MCF 10A (cell line): ENCODE measurements around the gene FAM222A. TPM values are rescaled to one million over a fixed set of nuclear protein-coding genes. Genes with fewer than 3 reads are reported as not detected.

Source experiments
- BruUV-seq: library from RNA; stranded (reverse); fragments of 400-500 nt; replicated peaks from 2 replicates; lab custom pipeline; 2021; lab: Mats Ljungman, UMichigan
- CTCF ChIA-PET: fragments of 300-600 bp; sonication (Branson Sonifier 250); formaldehyde crosslinking; extraction: SDS; loops from one replicate; lab custom pipeline; 2021; ENCODE audit warnings: antibody characterized with exemption, inconsistent platforms; lab: Yijun Ruan, JAX
- POLR2A ChIA-PET: fragments of 300-600, 350-650 bp; sonication (Branson Sonifier 250); formaldehyde crosslinking; extraction: SDS; loops from one replicate; lab custom pipeline; 2020; ENCODE audit warnings: antibody characterized with exemption, inconsistent platforms; lab: Yijun Ruan, JAX
- DNase-seq: peaks from one replicate; pipeline ENCODE4 v3.0.0-alpha.2; 2018; ENCODE audit not compliant: unreplicated experiment
- H3K27ac Mint-ChIP-seq: one replicate; pipeline ENCODE4 v1.8.0; 2022; ENCODE audit warnings: mild to moderate bottlenecking, low read depth, mixed read lengths; ENCODE audit not compliant: unreplicated experiment
- H3K27me3 Mint-ChIP-seq: one replicate; pipeline ENCODE4 v1.8.0; 2022; ENCODE audit warnings: mixed read lengths; ENCODE audit not compliant: insufficient read depth, unreplicated experiment
- H3K36me3 Mint-ChIP-seq: one replicate; pipeline ENCODE4 v1.8.0; 2022; ENCODE audit warnings: mild to moderate bottlenecking, moderate library complexity, mixed read lengths; ENCODE audit not compliant: insufficient read depth, unreplicated experiment
- H3K4me1 Mint-ChIP-seq: one replicate; pipeline ENCODE4 v1.8.0; 2022; ENCODE audit warnings: mixed read lengths; ENCODE audit not compliant: insufficient read depth, unreplicated experiment
- H3K4me3 Mint-ChIP-seq: one replicate; pipeline ENCODE4 v1.8.0; 2022; ENCODE audit warnings: mild to moderate bottlenecking, moderate library complexity, mixed read lengths; ENCODE audit not compliant: unreplicated experiment
- H3K9me3 Mint-ChIP-seq: one replicate; pipeline ENCODE4 v1.8.0; 2022; ENCODE audit warnings: mixed read lengths; ENCODE audit not compliant: unreplicated experiment
- CTCF ChIP-seq: fragments of 200-600 bp; IDR thresholded peaks from one replicate; pipeline ENCODE4 v1.8.0; 2022; ENCODE audit warnings: antibody characterized with exemption, mild to moderate bottlenecking; ENCODE audit not compliant: unreplicated experiment
- intact Hi-C: fragments of 100-400 bp; cut with micrococcal nuclease; formaldehyde crosslinking; loops from 2 replicates; pipeline ENCODE4 v1.14.1; 2022
- total RNA-seq: library from RNA; stranded (reverse); gene quantifications from 2 replicates; pipeline ENCODE4 v1.2.3, GENCODE V29; 2022

FAM222A gene
- total RNA-seq, 1 experiment from 2014 or later, result 0.19 TPM

- ChIA-PET POLR2A (interaction anchor here (0.6 kb wide), 1 partner anchor 485 kb away, joined by 4 read pairs; no protein-coding TSS in a partner anchor), CTCF (interaction anchor here (0.6 kb wide), 2 partner anchors 46 to 161 kb away, joined by 3 read pairs; no protein-coding TSS in a partner anchor)
- Mint-ChIP-seq H3K27me3 (no peaks in the 10 kb centered on the region), H3K4me3 (no peak overlapping the region), H3K27ac (no peak overlapping the region), H3K36me3 (no peaks in the 10 kb centered on the region), H3K4me1 (no peaks in the 10 kb centered on the region), H3K9me3 (no peaks in the 10 kb centered on the region)
- no TSS peak for BruUV-seq
- TF ChIP-seq CTCF, result no peak
- intact Hi-C loops, result no loop called here
- no peak for DNase-seq
These were observed 14.4 kb downstream of the FAM222A start for GRCh38 chr12:109727746-109728726.

GRCh38 chr12:109728921-109729320 is 15.3 kb downstream of the FAM222A start:
- Mint-ChIP-seq H3K4me3 (no peak overlapping the region), H3K9me3 (no peaks in the 10 kb centered on the region), H3K36me3 (peaks cover 2% of the 10 kb centered on the region), H3K27ac (no peak overlapping the region), H3K4me1 (no peaks in the 10 kb centered on the region), H3K27me3 (no peaks in the 10 kb centered on the region)
- no TSS peak for BruUV-seq
- ChIA-PET POLR2A (interaction anchor here (1.2 kb wide), 1 partner anchor 9 kb away, joined by 4 read pairs; no protein-coding TSS in a partner anchor), CTCF (interaction anchor here (0.6 kb wide), 1 partner anchor 14 kb away, joined by 3 read pairs; no protein-coding TSS in a partner anchor)
- DNase-seq, result no peak
- intact Hi-C loops, result no loop called here
- no peak for TF ChIP-seq CTCF

- ChIA-PET CTCF (interaction anchor here (0.6 kb wide), 1 partner anchor 15 kb away, joined by 3 read pairs; no protein-coding TSS in a partner anchor), POLR2A (interaction anchor here (1.2 kb wide), 1 partner anchor 10 kb away, joined by 4 read pairs; no protein-coding TSS in a partner anchor)
- no TSS peak for BruUV-seq
- peaks cover 4% of the 10 kb centered on the region for H3K36me3 Mint-ChIP-seq
- TF ChIP-seq CTCF, result no peak
- intact Hi-C loops, result no loop called here
- H3K27ac Mint-ChIP-seq, result no peak overlapping the region
- H3K9me3 Mint-ChIP-seq, result no peaks in the 10 kb centered on the region
- H3K27me3 Mint-ChIP-seq, result no peaks in the 10 kb centered on the region
- no peak for DNase-seq
- H3K4me3 Mint-ChIP-seq, result no peak overlapping the region
- H3K4me1 Mint-ChIP-seq, result no peaks in the 10 kb centered on the region
These were observed 15.8 kb downstream of the FAM222A start for GRCh38 chr12:109729371-109729781.

- H3K27ac Mint-ChIP-seq, result no peak overlapping the region
- POLR2A ChIA-PET, result interaction anchor here (1.2 kb wide), 1 partner anchor 10 kb away, joined by 4 read pairs; no protein-coding TSS in a partner anchor
- intact Hi-C loops, result no loop called here
- peaks cover 4% of the 10 kb centered on the region for H3K36me3 Mint-ChIP-seq
- no peak for DNase-seq
- CTCF ChIA-PET, result interaction anchor here (0.6 kb wide), 1 partner anchor 15 kb away, joined by 3 read pairs; no protein-coding TSS in a partner anchor
- TF ChIP-seq CTCF, result no peak
- H3K4me3 Mint-ChIP-seq, result no peak overlapping the region
- H3K27me3 Mint-ChIP-seq, result no peaks in the 10 kb centered on the region
- H3K4me1 Mint-ChIP-seq, result no peaks in the 10 kb centered on the region
- no TSS peak for BruUV-seq
- no peaks in the 10 kb centered on the region for H3K9me3 Mint-ChIP-seq
These were observed 16.2 kb downstream of the FAM222A start for GRCh38 chr12:109729801-109730200.
